Liver (tissue), 9 donors: ENCODE measurements around the gene DTNB. TPM values are rescaled to one million over a fixed set of nuclear protein-coding genes. Genes with fewer than 3 reads are reported as not detected.

Source experiments
- DNase-seq: peaks from one replicate; pipeline ENCODE4 v3.0.0-alpha.2; 2017; ENCODE audit warnings: low spot score
- H3K27ac ChIP-seq, 2 donors: one replicate each; pipeline ENCODE4 v1.7.0; 2013; ENCODE audit warnings: inconsistent platforms in 2 of 2, low read length in 2 of 2, control low read depth in 1 of 2, low read depth in 1 of 2, mild to moderate bottlenecking in 1 of 2
- H3K27me3 ChIP-seq, 4 donors: one replicate each; pipeline versions ENCODE4 v1.6.1 to v1.7.0; 2013; ENCODE audit warnings: low read length in 3 of 4, inconsistent platforms in 1 of 4, mild to moderate bottlenecking in 1 of 4, moderate library complexity in 1 of 4; ENCODE audit not compliant: control insufficient read depth in 4 of 4, insufficient read depth in 4 of 4
- H3K36me3 ChIP-seq, 4 donors: one replicate each; pipeline versions ENCODE4 v1.6.1 to v1.7.0; 2013; ENCODE audit warnings: low read length in 3 of 4, mild to moderate bottlenecking in 3 of 4, low read depth in 1 of 4, moderate library complexity in 1 of 4; ENCODE audit not compliant: control insufficient read depth in 4 of 4, insufficient read depth in 3 of 4
- H3K4me1 ChIP-seq, 4 donors: one replicate each; pipeline versions ENCODE4 v1.6.1 to v1.7.0; 2013; ENCODE audit warnings: low read length in 3 of 4, mild to moderate bottlenecking in 3 of 4, moderate library complexity in 1 of 4; ENCODE audit not compliant: control insufficient read depth in 4 of 4, insufficient read depth in 4 of 4
- H3K4me3 ChIP-seq, 3 donors: one replicate each; pipeline versions ENCODE4 v1.6.1 to v1.7.0; 2013; ENCODE audit warnings: low read length in 3 of 3, control low read depth in 1 of 3, low read depth in 1 of 3, mild to moderate bottlenecking in 1 of 3
- H3K9ac ChIP-seq, 2 donors: one replicate each; pipeline ENCODE4 v1.7.0; 2013; ENCODE audit warnings: low read length in 2 of 2, mild to moderate bottlenecking in 2 of 2, moderate library complexity in 2 of 2, control low read depth in 1 of 2, low read depth in 1 of 2
- H3K9me3 ChIP-seq, 4 donors: one replicate each; pipeline versions ENCODE4 v1.6.1 to v1.7.0; 2013; ENCODE audit warnings: low read length in 3 of 4; ENCODE audit not compliant: control insufficient read depth in 4 of 4
- ATF3 ChIP-seq: IDR thresholded peaks from 2 replicates; pipeline ENCODE4 v1.6.1; 2016; ENCODE audit warnings: antibody characterized with exemption
- CTCF ChIP-seq: fragments of 150-350 bp; IDR thresholded peaks from 2 replicates; pipeline ENCODE4 v1.5.1; 2017; ENCODE audit warnings: improper control_type of control experiment, low read depth, low read length; ENCODE audit not compliant: missing input control
- EGR1 ChIP-seq, 2 donors: IDR thresholded peaks; 2 replicates each; pipeline ENCODE4 v1.6.1; 2016 to 2018; ENCODE audit warnings: antibody characterized with exemption in 2 of 2, low read depth in 2 of 2
- FOXA1 ChIP-seq: IDR thresholded peaks from 2 replicates; pipeline ENCODE4 v1.6.1; 2016; ENCODE audit warnings: antibody characterized with exemption
- FOXA2 ChIP-seq: IDR thresholded peaks from 2 replicates; pipeline ENCODE4 v1.6.1; 2016; ENCODE audit warnings: antibody characterized with exemption
- HNF4A ChIP-seq, 2 donors: conservative IDR thresholded peaks; 2 replicates each; pipeline ENCODE4 v1.6.1; 2016; ENCODE audit warnings: antibody characterized with exemption in 2 of 2, mild to moderate bottlenecking in 2 of 2
- HNF4G ChIP-seq: IDR thresholded peaks from 2 replicates; pipeline ENCODE4 v1.6.1; 2016; ENCODE audit warnings: antibody characterized with exemption
- JUND ChIP-seq, 2 donors: IDR thresholded peaks; 2 replicates each; pipeline ENCODE4 v1.6.1; 2016; ENCODE audit warnings: antibody characterized with exemption in 2 of 2
- MAX ChIP-seq: IDR thresholded peaks from 2 replicates; pipeline ENCODE4 v1.6.1; 2016; ENCODE audit warnings: antibody characterized with exemption
- RAD21 ChIP-seq, 2 donors: IDR thresholded peaks; 2 replicates each; pipeline ENCODE4 v1.6.1; 2016; ENCODE audit warnings: antibody characterized with exemption in 2 of 2, mild to moderate bottlenecking in 2 of 2
- RXRA ChIP-seq, 2 donors: IDR thresholded peaks; 2 replicates each; pipeline ENCODE4 v1.6.1; 2017 to 2018; ENCODE audit warnings: antibody characterized with exemption in 2 of 2, mild to moderate bottlenecking in 1 of 2
- SP1 ChIP-seq: IDR thresholded peaks from 2 replicates; pipeline ENCODE4 v1.6.1; 2018; ENCODE audit warnings: antibody characterized with exemption, mild to moderate bottlenecking
- TAF1 ChIP-seq: conservative IDR thresholded peaks from 2 replicates; pipeline ENCODE4 v1.6.1; 2016; ENCODE audit warnings: antibody characterized with exemption, mild to moderate bottlenecking
- YY1 ChIP-seq: IDR thresholded peaks from 2 replicates; pipeline ENCODE4 v1.6.1; 2016; ENCODE audit warnings: antibody characterized with exemption, mild to moderate bottlenecking
- ZBTB33 ChIP-seq: IDR thresholded peaks from 2 replicates; pipeline ENCODE4 v1.6.1; 2016; ENCODE audit warnings: antibody characterized with exemption
- WGBS: extraction: QIAGEN DNeasy Blood & Tissue Kit; methylation state at CpG from one replicate; pipeline ENCODE4 v1.1.7; 2013; 5-methylcytosine and 5-hydroxymethylcytosine counted together
- polyA plus RNA-seq, 2 donors: library from polyadenylated mRNA; stranded (reverse) in 1 of 2; unstranded in 1 of 2; fragments of 200-250 nt in 1 of 2; fragments of >200 nt in 1 of 2; fragmentation: Nextera tagmentation in 1 of 2; extraction: Ambion mirVana in 1 of 2; gene quantifications; one replicate each; pipeline versions ENCODE4 v1.2.1 to v1.2.3, GENCODE V29; 2013 to 2015
- total RNA-seq, 2 donors: library from RNA; depleted of rRNA; stranded (reverse); fragments of >200 nt; gene quantifications; one replicate each; pipeline ENCODE4 v1.2.3, GENCODE V29; 2014
- donor health status: healthy.
- donor health status: healthy.
- donor health status: healthy.
- donor health status: healthy.
- donor health status: healthy.

DTNB gene
- total and polyA plus RNA-seq, 4 donors: 3.3 to 10.5 (median 6.4) TPM

GRCh38 chr2:25365241-25365640, 308.1 kb downstream of the DTNB start:
- no peak overlapping the region for H3K9ac ChIP-seq
- 64% methylated on average over 5 of the region's 5 CpGs for WGBS
- H3K27ac ChIP-seq: no peak overlapping the region
- DNase-seq: no peak
- H3K9me3 ChIP-seq: no peaks in the 10 kb centered on the region
- TF ChIP-seq ATF3: no peak
- no peak for TF ChIP-seq HNF4A (conservative IDR thresholded peaks at IDR 0.05)
- TF ChIP-seq CTCF: no peak
- no peak for TF ChIP-seq FOXA1
- no peak for TF ChIP-seq YY1
- TF ChIP-seq RAD21 (IDR thresholded peaks at IDR 0.05): no peak
- TF ChIP-seq JUND (IDR thresholded peaks at IDR 0.05): no peak
- no peak for TF ChIP-seq EGR1 (IDR thresholded peaks at IDR 0.05; ENCODE audit: low read depth in 2 of 2)
- no peak for TF ChIP-seq TAF1
- no peak for TF ChIP-seq FOXA2
- TF ChIP-seq RXRA (IDR thresholded peaks at IDR 0.05): no peak
- no peak for TF ChIP-seq MAX
- no peak for TF ChIP-seq ZBTB33
- TF ChIP-seq HNF4G: no peak
- no peaks in the 10 kb centered on the region for H3K27me3 ChIP-seq
- no peak overlapping the region for H3K4me3 ChIP-seq
- peaks cover 0 to 3% (median 1%) of the 10 kb centered on the region in 4 donors for H3K4me1 ChIP-seq
- no peaks in the 10 kb centered on the region for H3K36me3 ChIP-seq

GRCh38 chr2:25363733-25364132, 309.6 kb downstream of the DTNB start:
- no peaks in the 10 kb centered on the region for H3K27me3 ChIP-seq
- no peak overlapping the region for H3K4me3 ChIP-seq
- H3K36me3 ChIP-seq: no peaks in the 10 kb centered on the region
- H3K9me3 ChIP-seq: no peaks in the 10 kb centered on the region
- no peak for DNase-seq
- 95% methylated on average over 7 of the region's 7 CpGs for WGBS
- H3K27ac ChIP-seq: no peak overlapping the region
- H3K4me1 ChIP-seq: peaks cover 0 to 3% (median 1%) of the 10 kb centered on the region in 4 donors
- TF ChIP-seq FOXA2 (no peak), RAD21 (IDR thresholded peaks at IDR 0.05) (no peak), YY1 (no peak), HNF4A (conservative IDR thresholded peaks at IDR 0.05) (no peak), CTCF (no peak), FOXA1 (no peak), MAX (no peak), SP1 (no peak), HNF4G (no peak), JUND (IDR thresholded peaks at IDR 0.05) (no peak), TAF1 (no peak)
- H3K9ac ChIP-seq: no peak overlapping the region
